Fibroblast of lung (primary cell): ENCODE results near the gene CSPG4.
"Not testable (repeated sequence)": the region's sequence is repeated elsewhere in the genome, so short reads cannot be mapped to it uniquely, and the experiment has no call there.

ENCODE experiments used
- CTCF ChIP-seq, 2 donors: IDR thresholded peaks in 1 of 2; conservative IDR thresholded peaks in 1 of 2; 1 replicate in 1 of 2; 2 replicates in 1 of 2; pipeline ENCODE4 v1.5.1; 2011 to 2012; ENCODE audit warnings: low read length in 2 of 2, control low read depth in 1 of 2, inconsistent platforms in 1 of 2, low read depth in 1 of 2, mild to moderate bottlenecking in 1 of 2
- EZH2 ChIP-seq: IDR thresholded peaks from 2 replicates; pipeline ENCODE4 v1.5.1; 2012; ENCODE audit warnings: low read length, control low read depth, mild to moderate bottlenecking; ENCODE audit errors: missing control alignments

GRCh38 chr15:75730376-75731247 is 18.0 kb upstream of the CSPG4 start:
- TF ChIP-seq CTCF (conservative IDR thresholded peaks at IDR 0.05 in 1 of 2, IDR thresholded peaks at IDR 0.05 in 1 of 2; ENCODE audit: low read depth in 1 of 2, low read length in 2 of 2); EZH2: not testable (repeated sequence)
